GM18508 (cell line): ENCODE measurements around the gene TNKS2.
A peak's percentile ranks its signal among the peaks of the same experiment; 100 is the strongest.

ENCODE experiments used
- ATAC-seq: cut with Tn5 transposase; IDR thresholded peaks from one replicate; pipeline ENCODE4 v1.9.1; 2021; ENCODE audit warnings: moderate number of reproducible peaks; ENCODE audit not compliant: insufficient read depth, unreplicated experiment

The TNKS2 gene

GRCh38 chr10:91907033-91907594 is 108.9 kb downstream of the TNKS2 start:
- no peak for ATAC-seq

DNA sequence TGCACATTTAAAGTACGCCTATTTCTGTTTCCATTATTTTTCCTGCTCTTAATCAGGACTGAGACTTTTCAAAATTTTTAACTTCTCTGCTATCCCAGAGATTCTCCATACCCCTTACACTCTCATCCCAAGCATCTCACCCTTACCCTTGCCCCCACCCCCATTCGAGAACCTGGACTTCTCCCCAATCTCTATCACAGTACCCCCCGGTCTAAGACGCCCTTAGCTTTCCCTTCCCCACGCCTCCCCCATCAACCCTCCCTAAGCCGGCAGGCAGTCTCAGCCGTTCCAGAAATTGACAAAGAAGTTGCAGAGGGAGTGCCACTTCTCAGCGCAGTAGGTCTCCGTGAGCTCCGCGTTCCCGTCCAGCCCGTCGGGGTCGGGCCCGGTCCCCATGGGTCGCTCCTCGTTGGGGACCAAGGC is 109.7 kb downstream of the TNKS2 start:
- ATAC-seq: peak; percentile 16

- peak; percentile 65 for ATAC-seq
Observed at GRCh38 chr10:91908337-91909116, 110.3 kb downstream of the TNKS2 start.

GRCh38 chr10:91909117-91909677 is 111.0 kb downstream of the TNKS2 start, which contains the start of gene FGFBP3:
FGFBP3 (minus strand) TSS chr10:91909486; CDS start chr10:91908969, 517 bp downstream.
- ATAC-seq: no peak

DNA sequence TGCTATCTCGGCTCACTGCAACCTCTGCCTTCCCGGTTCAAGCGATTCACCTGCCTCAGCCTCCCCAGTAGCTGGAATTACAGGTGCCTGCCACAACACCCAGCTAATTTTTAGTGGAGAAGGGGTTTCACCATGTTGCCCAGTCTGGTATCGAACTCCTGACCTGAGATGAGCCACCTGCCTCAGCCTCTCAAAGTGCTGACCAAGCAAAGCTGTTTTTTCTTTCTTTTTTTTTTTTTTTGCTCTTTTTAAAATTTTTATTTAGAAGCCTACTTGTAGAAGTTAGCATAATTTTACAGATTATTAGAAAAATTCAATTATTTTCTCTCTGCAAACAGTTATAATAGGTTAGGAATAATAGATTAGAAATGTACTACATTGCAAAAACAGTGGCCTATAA is 112.2 kb downstream of the TNKS2 start:
- ATAC-seq: no peak
